GM21515 (cell line): Measurements from ENCODE around the gene IL13RA2.

Source experiments
- ATAC-seq: cut with Tn5 transposase; IDR thresholded peaks from one replicate; pipeline ENCODE4 v1.9.1; 2021; ENCODE audit not compliant: unreplicated experiment

IL13RA2 gene

DNA sequence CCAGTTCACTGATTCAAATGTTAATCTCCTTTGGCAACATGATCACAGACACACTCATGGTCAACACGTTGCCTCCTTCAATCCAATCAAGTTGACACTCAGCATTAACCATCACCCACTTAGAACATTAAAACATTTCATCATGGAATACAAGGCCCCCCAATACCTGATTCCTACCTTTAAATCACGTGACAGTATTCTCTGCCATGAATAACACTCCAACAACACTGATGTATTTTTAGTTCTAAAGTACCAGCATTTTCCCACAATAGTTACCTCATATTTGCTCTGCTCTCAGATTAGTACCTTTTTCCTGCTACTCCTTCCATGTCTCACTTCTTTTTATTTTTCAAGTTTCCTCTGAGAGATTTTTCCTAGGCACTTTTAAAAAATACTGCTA, 19.6 kb downstream of the IL13RA2 start:
- ATAC-seq: no peak

DNA sequence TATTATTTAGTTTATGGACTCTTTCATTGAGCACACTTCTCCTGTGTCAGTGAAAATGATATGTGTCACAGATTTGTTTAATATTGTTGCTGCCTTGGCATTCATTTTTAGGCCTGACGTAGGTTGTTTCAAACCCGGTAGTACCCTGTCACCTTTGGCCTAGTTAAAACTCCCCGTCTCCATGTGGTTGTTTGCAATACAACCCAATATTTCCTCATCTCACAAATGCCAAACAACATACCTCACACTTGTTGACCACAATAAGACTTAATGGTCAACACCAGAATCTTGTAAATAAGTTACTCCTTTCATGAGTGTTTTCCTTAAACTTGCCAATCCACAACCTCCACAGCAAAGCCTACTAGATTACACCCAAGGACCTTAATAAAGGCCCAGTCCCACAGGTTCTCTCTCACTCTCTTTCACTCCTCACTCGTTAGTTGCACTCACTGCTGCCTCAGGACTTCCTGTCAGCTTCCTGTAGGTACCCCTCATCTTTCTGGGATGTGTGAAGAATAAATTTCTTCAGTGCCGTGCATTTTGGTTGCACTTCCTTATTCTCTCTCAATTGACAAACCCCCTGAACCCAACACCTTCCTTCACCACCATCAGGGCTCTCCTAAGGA, 31.3 kb downstream of the IL13RA2 start:
- no peak for ATAC-seq

DNA sequence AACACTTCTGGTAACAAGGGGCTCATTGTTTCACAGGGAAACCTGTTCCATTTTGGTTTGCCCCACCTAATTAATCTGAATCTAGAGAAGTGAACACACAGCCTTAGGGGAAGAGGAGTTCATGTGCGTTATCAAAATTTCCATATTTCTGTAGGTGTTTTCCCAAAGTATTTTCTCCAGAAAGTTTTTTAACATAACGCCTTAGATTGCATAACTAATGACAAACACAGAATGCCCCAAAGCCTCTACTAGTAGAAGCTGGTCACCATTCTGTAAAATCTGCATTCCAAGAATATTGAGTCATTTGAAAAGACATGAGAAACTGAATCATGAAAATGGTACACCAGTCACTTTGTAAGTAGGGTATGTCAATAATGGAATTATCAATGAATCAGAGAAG, 41.1 kb downstream of the IL13RA2 start:
- no peak for ATAC-seq

DNA sequence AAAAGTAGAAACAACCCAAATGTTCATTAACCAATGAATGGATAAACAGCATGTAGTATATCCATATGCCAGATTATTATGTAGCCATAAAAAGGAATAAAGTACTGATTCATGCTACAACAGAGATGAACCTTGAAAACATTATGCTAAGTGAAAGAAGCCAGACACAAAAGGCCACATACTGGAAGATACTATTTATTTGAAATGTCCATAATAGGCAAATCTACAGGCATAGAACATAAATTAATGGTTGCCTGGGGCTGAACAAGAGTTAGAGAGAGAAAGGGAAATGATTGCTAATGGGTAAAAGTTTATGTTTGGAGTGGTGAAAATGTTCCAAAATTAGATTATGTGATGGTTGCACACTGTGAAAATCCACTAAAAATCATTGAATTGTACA, 44.4 kb downstream of the IL13RA2 start:
- ATAC-seq: no peak

DNA sequence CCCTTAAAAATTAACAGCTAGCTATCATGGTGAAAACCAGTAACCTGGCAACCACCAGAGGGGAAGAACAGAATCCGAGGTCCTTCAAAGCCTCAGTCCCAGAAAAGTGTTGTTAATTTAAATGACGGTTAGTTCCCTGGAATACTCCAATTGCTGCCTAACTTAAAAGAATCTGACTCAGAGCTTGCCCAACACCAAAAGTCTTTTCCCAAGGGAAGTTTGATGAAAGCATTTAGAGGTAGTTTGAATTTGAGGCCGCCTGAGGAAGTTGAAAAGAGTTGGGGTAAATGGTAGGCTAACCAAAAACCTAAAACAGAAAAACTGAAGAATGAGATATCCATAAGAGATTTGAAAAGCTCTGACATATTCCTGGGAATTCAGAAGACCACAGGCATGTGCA, 46.6 kb downstream of the IL13RA2 start:
- ATAC-seq: no peak

DNA sequence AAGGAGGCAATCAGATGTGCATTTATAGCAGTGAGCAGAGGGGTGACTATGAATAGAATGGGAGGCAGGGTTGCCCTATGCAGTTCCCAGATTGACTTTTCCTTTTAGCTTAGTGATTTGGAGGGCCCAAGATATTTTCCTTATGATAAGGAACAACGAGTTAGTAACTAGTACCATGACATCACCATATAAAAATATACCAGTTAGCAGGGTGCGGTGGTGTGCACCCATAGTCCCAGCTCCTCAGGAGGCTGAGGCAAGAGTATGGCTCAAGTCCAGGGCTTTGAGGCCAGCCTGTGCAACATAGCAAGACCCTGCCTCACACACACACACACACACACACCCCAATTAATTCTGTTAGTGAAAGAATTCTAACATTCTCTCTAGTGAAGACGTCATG, 53.0 kb downstream of the IL13RA2 start:
- ATAC-seq: no peak

DNA sequence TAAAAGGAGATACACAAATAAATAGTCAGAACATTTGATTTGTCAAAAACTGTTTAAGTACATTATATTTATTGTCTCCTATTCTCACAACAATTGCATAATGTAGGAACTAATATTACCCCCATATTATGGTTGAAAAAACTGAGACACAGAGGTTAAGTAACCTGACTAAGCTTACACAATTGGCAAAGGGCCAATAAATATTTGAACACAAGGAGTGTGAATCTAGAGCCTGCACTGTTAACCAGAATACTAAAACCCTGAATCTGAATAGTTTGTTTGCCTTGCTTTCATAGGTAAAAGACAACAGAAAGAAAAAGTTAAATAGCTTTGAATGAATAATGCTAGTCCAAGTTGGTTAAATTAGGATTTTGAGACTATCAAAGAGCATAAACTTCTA, 55.2 kb downstream of the IL13RA2 start:
- ATAC-seq: no peak

DNA sequence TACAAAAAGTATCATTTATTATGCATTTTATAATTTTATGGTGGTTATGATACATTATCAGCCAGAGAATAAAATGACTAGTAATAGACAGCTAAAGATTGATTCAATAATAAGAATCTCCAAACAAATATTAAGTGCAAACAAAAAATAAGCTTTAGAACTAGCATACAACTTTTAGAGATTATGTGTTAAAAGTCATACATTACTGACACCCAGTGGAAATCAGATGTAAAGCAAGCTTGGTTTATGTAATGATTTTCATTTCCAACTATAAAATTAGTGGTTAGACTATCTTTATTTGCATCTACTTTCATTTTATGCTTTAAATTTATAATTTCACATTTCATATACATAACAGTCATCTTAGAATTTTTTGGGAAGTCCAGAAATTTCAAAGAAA, 57.7 kb downstream of the IL13RA2 start:
- no peak for ATAC-seq
